Neuron (in vitro differentiated cells): ENCODE results near the gene AMDHD1.

Experiments used
- H2AFZ ChIP-seq: one replicate; pipeline ENCODE4 v1.6.1; 2013; ENCODE audit warnings: low read depth, mild to moderate bottlenecking, inconsistent platforms, low read length, moderate library complexity
- H3K27me3 ChIP-seq: one replicate; pipeline ENCODE4 v1.6.1; 2013; ENCODE audit warnings: low read length; ENCODE audit not compliant: insufficient read depth
- H3K36me3 ChIP-seq: one replicate; pipeline ENCODE4 v1.6.1; 2013; ENCODE audit warnings: low read length; ENCODE audit not compliant: insufficient read depth
- H3K4me1 ChIP-seq: one replicate; pipeline ENCODE4 v1.6.1; 2013; ENCODE audit warnings: low read length; ENCODE audit not compliant: insufficient read depth
- H3K4me3 ChIP-seq: 2 replicates; pipeline ENCODE4 v1.5.1; 2013; ENCODE audit warnings: mild to moderate bottlenecking, low read length, moderate library complexity
- H3K9me3 ChIP-seq: one replicate; pipeline ENCODE4 v1.6.1; 2013; ENCODE audit warnings: low read length

AMDHD1 gene

GRCh38 chr12:95972832-95973456 is 29.8 kb downstream of the AMDHD1 start:
- H2AFZ ChIP-seq, result no peak overlapping the region
- no peaks in the 10 kb centered on the region for H3K36me3 ChIP-seq
- H3K27me3 ChIP-seq, result no peaks in the 10 kb centered on the region
- H3K4me1 ChIP-seq, result no peaks in the 10 kb centered on the region
- H3K9me3 ChIP-seq, result peaks cover 3% of the 10 kb centered on the region
- H3K4me3 ChIP-seq, result no peak overlapping the region

DNA sequence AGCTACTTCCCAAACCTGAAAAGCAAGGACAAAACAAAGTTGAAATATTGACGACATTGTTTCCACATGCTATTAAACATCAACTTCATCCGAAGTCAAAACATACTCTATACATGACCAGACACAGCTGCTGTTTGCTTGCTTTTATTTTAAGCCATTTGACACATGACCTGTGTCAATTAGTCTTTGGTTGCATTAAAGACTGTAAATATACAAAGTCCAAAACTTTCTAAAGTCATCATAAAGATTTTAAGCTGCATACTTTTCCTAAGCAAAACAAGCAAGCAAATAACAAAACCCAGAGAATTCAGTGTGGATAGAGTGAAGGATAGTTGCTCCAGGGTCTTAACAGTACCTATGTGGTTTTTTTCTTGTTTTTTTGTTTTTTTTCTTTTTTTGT is 31.2 kb downstream of the AMDHD1 start:
- Histone ChIP-seq H2AFZ (no peak overlapping the region), H3K4me3 (no peak overlapping the region), H3K27me3 (peaks cover 5% of the 10 kb centered on the region), H3K36me3 (no peaks in the 10 kb centered on the region), H3K4me1 (no peaks in the 10 kb centered on the region), H3K9me3 (peaks cover 3% of the 10 kb centered on the region)

DNA sequence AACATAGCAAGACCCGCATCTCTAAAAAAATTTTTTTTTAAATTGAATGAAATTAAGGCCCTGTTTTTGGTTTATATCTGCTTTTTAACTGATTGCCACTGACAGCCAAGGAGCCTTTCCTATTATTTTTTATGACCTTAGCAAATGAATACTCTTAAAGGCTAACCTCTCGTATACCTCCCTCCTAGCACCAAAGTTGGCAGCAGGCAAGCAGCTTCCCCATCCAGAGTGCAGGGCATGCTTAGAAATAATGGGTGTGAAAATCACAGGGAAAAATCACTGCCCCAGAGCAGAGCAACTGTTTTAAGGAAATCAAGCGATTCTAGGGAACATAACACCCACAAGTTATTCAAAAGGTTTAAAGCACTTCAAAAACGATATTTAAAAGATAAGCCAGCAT is 32.4 kb downstream of the AMDHD1 start:
- H3K36me3 ChIP-seq, result no peaks in the 10 kb centered on the region
- no peaks in the 10 kb centered on the region for H3K4me1 ChIP-seq
- H3K9me3 ChIP-seq, result peaks cover 3% of the 10 kb centered on the region
- H3K27me3 ChIP-seq, result peaks cover 5% of the 10 kb centered on the region
- H3K4me3 ChIP-seq, result no peak overlapping the region
- H2AFZ ChIP-seq, result no peak overlapping the region

- no peak overlapping the region for H3K4me3 ChIP-seq
- H3K4me1 ChIP-seq, result no peaks in the 10 kb centered on the region
- no peak overlapping the region for H2AFZ ChIP-seq
- no peaks in the 10 kb centered on the region for H3K9me3 ChIP-seq
- H3K36me3 ChIP-seq, result no peaks in the 10 kb centered on the region
- H3K27me3 ChIP-seq, result peaks cover 5% of the 10 kb centered on the region
These were observed 33.3 kb downstream of the AMDHD1 start for GRCh38 chr12:95976416-95976832.

DNA sequence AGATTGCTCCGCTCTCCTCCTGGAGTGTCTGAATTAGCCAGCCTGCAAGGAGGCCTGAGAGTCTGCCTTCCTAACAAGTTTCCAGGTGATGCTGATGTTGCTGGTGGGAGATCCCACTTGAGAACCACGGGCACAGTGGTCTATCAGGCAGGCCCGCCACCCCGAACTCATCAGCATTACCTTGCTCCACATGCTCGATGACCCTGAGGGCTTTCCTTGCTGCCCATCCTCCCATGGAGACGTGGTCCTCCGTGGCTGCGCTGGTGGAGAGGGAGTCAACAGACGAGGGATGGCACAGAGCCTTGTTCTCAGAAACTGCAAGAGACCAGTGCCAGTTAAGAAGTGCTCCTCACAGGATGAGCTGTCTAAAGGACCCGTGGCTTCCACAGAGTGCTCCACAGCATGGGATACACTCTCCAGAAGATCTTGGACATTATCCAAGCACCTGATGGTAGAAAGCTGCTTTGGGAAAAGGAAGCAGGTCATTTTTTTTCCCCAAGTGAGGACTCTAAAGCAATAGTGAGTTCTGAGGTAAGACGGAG is 34.7 kb downstream of the AMDHD1 start:
- H3K36me3 ChIP-seq, result no peaks in the 10 kb centered on the region
- no peak overlapping the region for H3K4me3 ChIP-seq
- peaks cover 5% of the 10 kb centered on the region for H3K27me3 ChIP-seq
- no peaks in the 10 kb centered on the region for H3K4me1 ChIP-seq
- H2AFZ ChIP-seq, result no peak overlapping the region
- H3K9me3 ChIP-seq, result no peaks in the 10 kb centered on the region

DNA sequence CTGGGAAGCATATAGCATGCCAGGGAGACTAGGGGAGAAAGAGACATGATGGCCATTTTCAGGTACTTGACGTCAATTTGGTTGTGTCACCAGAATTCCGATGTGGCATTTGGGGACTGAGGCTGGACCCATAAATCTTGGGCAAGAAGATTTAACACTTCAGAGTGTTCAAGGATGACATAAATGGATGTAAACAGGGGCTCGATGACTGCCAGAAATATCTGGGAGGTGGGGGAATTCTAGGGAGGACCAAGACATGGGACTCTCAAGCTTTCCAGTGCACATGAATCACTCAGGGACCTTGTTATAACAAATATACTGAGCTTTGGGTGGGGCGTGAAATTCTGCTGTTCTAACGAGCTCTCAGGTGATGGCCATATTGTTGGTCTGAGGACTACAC is 35.2 kb downstream of the AMDHD1 start:
- no peaks in the 10 kb centered on the region for H3K4me1 ChIP-seq
- peaks cover 5% of the 10 kb centered on the region for H3K27me3 ChIP-seq
- H3K36me3 ChIP-seq, result no peaks in the 10 kb centered on the region
- H3K9me3 ChIP-seq, result no peaks in the 10 kb centered on the region
- H2AFZ ChIP-seq, result no peak overlapping the region
- no peak overlapping the region for H3K4me3 ChIP-seq

GRCh38 chr12:95978774-95979173 is 35.6 kb downstream of the AMDHD1 start:
- H3K36me3 ChIP-seq, result no peaks in the 10 kb centered on the region
- H3K27me3 ChIP-seq, result peaks cover 5% of the 10 kb centered on the region
- no peak overlapping the region for H3K4me3 ChIP-seq
- no peak overlapping the region for H2AFZ ChIP-seq
- H3K9me3 ChIP-seq, result no peaks in the 10 kb centered on the region
- H3K4me1 ChIP-seq, result no peaks in the 10 kb centered on the region

DNA sequence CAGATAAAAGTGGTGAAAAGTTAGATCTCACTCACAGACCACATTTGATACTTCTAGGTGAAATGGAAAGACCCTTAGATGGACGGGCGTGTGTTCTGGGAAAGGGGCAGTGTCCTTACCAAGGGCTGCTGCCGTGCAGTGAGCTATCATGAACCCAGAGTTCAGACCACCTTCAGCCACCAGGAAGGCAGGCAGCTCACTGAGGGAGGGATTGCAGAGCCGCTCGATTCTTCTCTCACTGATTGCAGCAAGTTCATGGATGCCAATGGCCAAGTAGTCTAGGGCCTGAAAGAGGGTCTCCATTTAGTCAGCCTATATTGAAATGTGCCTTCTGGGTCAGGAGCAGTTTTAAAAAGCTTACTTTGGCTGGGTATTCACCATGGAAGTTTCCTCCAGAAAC is 37.3 kb downstream of the AMDHD1 start:
- Histone ChIP-seq H3K9me3 (no peaks in the 10 kb centered on the region), H3K27me3 (peaks cover 5% of the 10 kb centered on the region), H2AFZ (no peak overlapping the region), H3K4me3 (no peak overlapping the region), H3K36me3 (no peaks in the 10 kb centered on the region), H3K4me1 (no peaks in the 10 kb centered on the region)

DNA sequence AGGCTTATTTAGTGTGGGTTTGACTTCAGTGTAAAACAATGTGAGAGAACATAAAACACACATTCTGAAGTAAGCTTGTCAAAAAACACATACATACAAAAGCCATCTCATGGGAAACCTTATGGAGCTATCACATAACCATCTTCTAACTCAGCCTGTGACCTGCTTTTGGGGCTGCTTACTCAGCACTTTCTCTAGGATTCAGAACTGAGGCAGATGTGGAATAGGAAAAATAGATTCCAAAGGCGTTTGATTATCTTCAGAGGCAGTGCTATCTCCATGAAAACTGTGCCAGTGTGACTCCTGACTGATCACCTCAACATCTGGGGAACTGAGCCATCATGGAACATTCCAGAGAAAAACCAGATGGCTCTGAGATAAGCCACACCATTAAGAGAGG is 39.5 kb downstream of the AMDHD1 start:
- no peak overlapping the region for H3K4me3 ChIP-seq
- H3K9me3 ChIP-seq, result no peaks in the 10 kb centered on the region
- H3K4me1 ChIP-seq, result peaks cover 5% of the 10 kb centered on the region
- no peak overlapping the region for H2AFZ ChIP-seq
- peaks cover 5% of the 10 kb centered on the region for H3K27me3 ChIP-seq
- H3K36me3 ChIP-seq, result no peaks in the 10 kb centered on the region

DNA sequence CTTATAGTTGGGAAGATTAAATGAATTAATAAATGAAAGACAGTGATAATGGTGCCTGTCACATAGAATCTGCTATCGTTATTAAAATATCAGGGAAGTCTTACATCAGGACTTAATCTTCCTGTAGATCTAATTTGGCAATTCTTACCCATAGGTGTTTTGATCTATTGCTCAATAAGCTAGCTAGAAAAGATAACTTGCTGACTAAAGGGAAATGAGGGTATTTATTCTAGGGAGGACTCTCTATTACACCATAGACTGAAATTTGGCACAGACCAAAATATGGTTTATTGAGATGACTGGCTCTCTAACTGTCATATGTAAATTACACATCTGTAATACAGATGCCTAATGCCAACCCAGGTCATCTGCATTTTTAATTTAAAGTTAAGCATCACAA is 41.6 kb downstream of the AMDHD1 start:
- Histone ChIP-seq H3K9me3 (no peaks in the 10 kb centered on the region), H3K4me3 (no peak overlapping the region), H3K4me1 (peaks cover 5% of the 10 kb centered on the region), H2AFZ (no peak overlapping the region), H3K36me3 (no peaks in the 10 kb centered on the region), H3K27me3 (no peaks in the 10 kb centered on the region)

GRCh38 chr12:95986635-95987570 is 43.8 kb downstream of the AMDHD1 start:
- H3K27me3 ChIP-seq, result no peaks in the 10 kb centered on the region
- H3K4me1 ChIP-seq, result peaks cover 5% of the 10 kb centered on the region
- no peak overlapping the region for H2AFZ ChIP-seq
- no peaks in the 10 kb centered on the region for H3K9me3 ChIP-seq
- no peaks in the 10 kb centered on the region for H3K36me3 ChIP-seq
- H3K4me3 ChIP-seq, result no peak overlapping the region

DNA sequence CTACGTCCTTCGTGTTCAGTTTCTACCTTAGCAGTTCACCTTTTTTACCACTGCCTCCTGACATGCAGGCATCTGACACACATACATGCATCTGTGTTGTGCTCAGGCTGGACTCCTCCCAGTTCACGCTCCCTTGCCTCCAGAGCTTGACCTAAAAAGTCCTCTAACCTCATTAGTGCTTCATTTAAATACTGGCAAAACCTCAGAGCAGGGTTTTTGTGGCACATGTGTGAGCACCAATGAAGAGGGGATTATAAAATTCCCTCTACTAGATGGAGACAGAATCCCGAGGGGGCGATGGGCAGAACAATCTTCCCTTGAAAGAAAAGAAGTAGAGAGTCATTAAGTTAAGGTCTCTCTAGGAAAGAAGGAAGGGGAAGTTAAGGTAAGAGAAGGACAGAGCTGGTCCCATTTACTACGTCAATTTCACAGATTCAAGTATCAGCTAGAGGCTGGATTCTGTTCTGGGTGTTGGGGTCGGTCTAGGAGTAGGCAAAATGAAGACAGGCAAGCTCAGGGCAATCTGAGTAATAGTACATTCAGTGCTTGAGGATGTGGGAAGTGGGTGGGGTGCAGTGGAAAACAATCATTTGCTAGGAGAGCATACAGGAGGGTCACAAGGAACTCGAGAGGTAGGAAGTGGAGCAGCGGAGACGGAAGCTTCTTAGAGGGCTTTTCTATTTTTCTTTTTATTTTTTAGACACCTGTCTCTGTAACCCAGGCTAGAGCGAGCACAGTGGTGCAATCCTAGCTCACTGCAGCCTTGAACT is 45.6 kb downstream of the AMDHD1 start:
- Histone ChIP-seq H2AFZ (no peak overlapping the region), H3K4me1 (peaks cover 5% of the 10 kb centered on the region), H3K9me3 (no peaks in the 10 kb centered on the region), H3K4me3 (no peak overlapping the region), H3K36me3 (no peaks in the 10 kb centered on the region), H3K27me3 (no peaks in the 10 kb centered on the region)
